ENCODE measurements around the gene MRPS18B.
"Not testable (repeated sequence)": the region's sequence is repeated elsewhere in the genome, so short reads cannot be mapped to it uniquely, and the experiment has no call there.

Gene MRPS18B

DNA sequence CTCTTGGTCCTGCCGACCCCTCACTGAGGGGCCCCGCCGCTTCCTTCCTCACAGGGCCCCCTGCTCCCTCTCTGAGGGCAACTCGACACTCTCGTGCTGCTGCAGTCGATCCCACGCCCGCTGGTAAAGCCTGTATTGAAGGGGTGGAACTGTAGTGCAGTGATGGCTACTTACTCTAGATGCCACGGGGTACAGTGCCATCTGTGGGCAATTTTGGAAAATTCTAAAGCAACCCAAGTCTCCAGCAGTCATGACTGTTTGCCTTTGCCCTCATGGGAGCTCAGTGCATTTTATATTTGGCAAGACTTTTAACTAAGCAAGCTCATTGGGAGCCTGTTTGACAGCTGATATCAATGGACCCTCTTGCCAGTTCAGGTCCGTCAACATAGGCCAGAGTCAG, 22.8 kb downstream of the MRPS18B start:
- DNase-seq = no peak

- no peak for DNase-seq
Measured at GRCh38 chr6:30641048-30641447, 23.4 kb downstream of the MRPS18B start.

GRCh38 chr6:30643656-30644055, 26.0 kb downstream of the MRPS18B start:
- DNase-seq = no peak

GRCh38 chr6:30644769-30645168, 27.1 kb downstream of the MRPS18B start:
- no peak for DNase-seq

DNA sequence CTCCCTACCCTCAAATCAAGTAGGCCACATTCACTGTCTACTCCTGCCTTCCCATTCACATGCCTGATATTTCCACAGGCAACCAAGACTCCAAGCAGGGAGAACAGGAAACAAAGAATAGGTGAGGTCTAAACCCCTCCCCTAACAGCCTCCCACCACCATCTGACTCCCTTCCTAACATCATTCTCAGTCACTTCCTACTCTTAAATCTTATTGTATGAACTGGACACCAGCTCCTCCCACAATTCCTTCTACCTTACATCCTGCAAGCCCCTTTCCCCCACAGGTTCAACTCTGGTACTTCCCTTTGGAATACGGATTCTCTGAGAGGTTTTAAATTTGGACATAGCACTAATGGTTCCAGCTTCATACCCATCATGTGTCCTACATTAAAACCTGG, 28.3 kb downstream of the MRPS18B start:
- DNase-seq = no peak

DNA sequence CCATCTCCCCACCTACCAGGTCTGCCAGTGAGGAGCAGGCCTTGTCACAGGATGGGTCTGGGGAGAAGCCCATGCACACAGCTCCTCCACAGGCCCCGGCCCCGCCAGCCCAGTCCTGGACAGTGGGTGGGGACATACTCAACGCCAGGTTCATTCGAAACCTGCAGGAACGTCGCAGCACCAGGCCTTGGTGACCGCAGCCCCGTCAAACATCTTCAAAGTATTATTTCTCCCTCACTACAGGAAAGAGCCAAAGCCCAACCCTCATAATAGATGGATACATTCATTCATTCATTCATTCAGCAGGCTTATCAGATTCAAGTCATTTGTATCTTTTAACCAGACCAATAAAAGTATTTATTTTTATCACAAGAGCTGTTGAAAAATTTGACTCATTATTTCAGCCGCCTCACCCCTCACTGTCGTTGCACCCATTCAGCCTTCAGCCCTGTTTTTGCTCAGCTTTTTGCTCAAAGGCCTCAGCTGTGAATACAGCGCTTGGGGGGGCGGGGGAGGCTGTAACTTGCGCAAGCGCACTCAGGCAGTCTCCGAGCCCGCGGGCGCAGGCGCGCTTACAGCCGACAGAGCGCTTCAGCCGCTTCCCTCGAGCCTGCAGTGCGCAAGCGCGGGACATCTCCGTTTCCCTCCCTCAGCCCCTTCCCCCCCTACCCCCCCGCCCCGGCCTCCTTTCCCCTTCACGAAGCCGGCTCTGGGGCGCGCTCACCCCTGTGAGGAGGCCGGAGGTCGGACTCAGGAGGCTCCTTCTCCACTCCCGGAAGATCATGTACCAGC, 29.0 kb downstream of the MRPS18B start, which contains the start of gene C6orf136:
C6orf136 (plus strand) TSS at position 684 of the 792 bp plus-strand sequence; CDS start at position 783, 99 bp downstream.
- no peak for DNase-seq

GRCh38 chr6:30647242-30648116, 29.8 kb downstream of the MRPS18B start:
- peak; percentile 97 for DNase-seq

DNA sequence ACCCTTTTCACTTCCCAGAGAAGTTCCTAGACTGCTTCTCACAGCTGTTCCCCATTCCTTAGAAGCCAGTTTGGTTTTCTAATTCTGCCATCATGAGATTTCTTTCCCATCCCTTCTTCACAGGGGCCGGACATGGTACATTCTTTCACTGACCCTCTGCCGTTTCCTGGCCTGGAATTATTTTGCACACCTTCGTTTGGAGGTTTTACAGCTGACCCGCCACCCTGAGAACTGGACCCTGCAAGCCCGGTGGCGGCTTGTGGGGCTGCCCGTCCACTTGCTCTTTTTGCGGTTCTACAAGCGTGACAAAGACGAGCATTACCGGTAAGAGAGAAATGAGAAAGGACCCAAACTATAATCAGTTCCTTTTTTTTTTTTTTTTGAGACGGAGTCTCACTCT, 33.5 kb downstream of the MRPS18B start:
- DNase-seq = no peak

GRCh38 chr6:30654798-30655742, 37.4 kb downstream of the MRPS18B start:
- no peak for DNase-seq

DNA sequence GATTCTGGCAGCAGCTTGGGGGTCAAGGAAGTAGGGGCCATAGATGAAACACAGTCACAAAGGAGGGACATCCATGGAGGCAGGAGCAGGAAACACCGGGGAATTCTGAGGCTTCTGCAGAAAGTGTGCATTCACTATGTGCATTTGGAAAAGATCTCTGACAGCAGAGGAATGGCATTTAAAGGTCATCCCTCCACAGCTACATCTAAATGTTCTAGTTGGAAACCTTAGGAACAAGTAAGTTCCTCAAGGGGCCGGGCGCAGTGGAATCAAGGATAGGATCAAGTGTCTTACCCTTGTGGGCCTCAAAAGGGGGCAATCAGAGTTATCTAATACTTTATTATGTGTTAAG, 38.1 kb downstream of the MRPS18B start:
- DNase-seq = no peak

DNA sequence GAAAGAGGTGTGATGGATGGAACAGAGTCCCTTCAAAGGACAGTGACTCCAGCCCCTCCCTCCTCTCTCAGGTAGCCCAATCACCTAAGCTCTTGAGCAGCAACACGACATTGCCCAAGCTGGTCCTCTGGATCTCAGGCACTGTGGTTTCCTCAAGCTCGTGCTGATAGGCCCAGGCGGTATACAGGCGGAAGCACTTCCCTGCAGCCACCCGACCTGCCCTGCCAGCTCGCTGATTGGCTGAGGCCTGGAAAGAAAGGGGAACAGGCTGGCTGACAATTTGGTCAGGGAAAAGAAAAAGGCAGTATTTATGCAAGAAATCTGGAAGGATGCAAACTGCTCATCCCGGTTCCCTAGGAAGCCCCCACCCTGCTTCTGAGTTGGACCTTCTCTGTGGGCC, 38.9 kb downstream of the MRPS18B start:
- DNase-seq = no peak

DNA sequence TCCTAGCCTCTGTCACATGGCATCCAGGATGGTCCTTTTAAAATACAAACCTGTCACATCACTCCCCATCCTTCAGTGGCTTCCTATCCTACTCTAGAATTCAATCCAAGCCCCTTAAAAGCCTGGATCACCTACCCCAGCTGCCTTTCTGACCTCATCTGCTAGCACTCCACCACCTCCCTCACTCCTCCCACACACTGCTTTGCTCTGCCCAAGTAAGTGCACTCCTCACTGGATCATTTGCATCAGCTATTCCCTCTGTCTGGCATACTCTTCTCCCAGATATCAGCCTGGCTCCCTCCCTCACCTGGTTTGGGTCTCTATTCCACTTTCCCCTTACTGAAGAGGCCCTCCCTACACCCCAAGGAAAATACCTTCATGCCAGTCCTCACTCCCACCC, 39.8 kb downstream of the MRPS18B start:
- peak; percentile 12 for DNase-seq

DNA sequence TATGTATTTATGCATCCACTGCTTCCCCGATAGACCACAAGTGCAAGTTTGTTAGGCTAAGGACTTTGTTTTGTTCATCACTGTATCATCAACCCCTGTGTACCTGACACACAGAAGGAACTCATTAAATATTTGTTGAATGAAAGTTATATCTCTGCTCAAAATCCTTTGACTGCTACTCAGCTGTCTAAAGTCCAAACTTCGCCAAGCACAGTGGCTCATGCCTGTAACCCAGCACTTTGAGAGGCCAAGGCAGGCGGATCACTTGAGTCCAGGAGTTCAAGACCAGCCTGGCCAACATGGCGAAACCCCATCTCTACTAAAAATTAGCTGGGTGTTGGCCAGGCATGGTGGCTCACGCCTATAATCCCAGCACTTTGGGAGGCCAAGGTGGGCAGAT, 40.3 kb downstream of the MRPS18B start:
- DNase-seq = not testable (repeated sequence)

- no peak for DNase-seq
Measured at GRCh38 chr6:30664994-30665767, 47.5 kb downstream of the MRPS18B start.

GRCh38 chr6:30666300-30666699, 48.7 kb downstream of the MRPS18B start:
- DNase-seq = not testable (repeated sequence)

GRCh38 chr6:30670760-30671527, 53.3 kb downstream of the MRPS18B start:
- DNase-seq = no peak

GRCh38 chr6:30672445-30673253, 55.0 kb downstream of the MRPS18B start, which contains the start of gene DHX16:
Gene DHX16 (minus strand): TSS chr6:30673006. CDS start chr6:30672841, 165 bp downstream.
- peak; percentile 91 for DNase-seq

All from right kidney (tissue), 1 donor.